COLO668 (cell line): ENCODE data around the gene AP3D1.
"Not testable (repeated sequence)": the region's sequence is repeated elsewhere in the genome, so short reads cannot be mapped to it uniquely, and the experiment has no call there.

ENCODE experiments used
- DNase-seq: peaks from one replicate; lab custom pipeline; 2025; ENCODE audit not compliant: unreplicated experiment; lab: John Stamatoyannopoulos, UW

The AP3D1 gene

DNA sequence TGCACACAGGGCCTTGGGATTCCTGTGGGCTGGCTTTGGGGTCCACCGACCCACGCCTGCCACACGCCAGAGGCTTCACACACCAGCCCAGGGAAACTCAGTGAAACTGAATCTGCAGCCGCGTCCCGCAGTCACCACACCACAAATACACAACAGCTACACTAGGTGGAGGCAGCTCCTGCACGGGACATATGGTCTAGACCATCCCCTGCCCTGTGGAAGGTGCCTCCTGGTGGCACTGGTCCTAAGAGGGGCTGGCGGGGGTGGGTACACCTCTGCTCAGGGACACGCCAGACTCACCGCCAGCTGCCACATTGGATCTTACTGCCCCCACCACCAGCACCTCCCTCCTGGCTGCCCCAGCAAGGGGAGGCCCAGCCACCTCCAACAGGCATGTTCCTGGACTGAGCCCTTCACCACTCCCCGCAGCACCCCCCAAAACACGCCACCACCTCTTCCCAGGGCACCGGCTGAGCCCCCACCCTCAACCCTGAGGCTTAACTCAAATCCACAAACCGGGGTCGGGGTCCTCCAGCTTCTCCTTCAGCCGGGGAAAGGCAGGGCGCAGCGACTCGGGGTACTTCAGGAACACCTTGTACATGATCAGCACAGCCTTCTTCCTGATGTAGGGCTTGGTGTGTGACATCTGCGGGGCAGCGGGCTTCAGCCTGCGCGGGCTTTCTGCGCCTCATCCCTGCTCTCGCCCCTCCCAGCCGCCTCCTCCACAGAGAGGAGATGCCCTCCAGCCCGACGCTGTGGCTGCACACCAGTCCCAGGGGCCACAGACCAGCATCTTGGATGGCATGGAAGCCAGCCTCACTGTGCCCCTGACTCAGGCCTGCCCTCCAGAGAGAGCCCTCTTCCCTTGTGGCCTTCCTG lies 21.2 kb downstream of the AP3D1 start:
- DNase-seq = no peak

DNA sequence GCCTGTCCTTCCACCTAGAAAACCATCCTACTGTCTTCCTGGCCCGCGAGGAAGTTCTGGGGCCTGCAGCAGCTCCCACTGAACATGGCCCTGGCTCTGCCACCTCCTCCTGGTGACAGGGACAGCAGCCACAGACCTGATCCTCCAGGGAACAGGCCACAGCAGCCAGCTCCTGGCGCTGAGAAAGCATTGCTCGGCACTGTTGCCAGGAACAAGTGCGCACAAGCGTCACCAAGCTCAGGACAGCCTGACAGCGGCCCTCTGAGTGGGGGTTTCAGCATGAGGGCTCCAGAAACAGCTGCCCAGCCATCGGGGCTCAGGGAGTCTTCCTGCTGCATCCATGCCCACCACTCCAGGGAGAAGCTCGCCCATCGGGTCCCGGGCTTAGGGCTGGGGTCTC lies 21.9 kb downstream of the AP3D1 start:
- no peak for DNase-seq

DNA sequence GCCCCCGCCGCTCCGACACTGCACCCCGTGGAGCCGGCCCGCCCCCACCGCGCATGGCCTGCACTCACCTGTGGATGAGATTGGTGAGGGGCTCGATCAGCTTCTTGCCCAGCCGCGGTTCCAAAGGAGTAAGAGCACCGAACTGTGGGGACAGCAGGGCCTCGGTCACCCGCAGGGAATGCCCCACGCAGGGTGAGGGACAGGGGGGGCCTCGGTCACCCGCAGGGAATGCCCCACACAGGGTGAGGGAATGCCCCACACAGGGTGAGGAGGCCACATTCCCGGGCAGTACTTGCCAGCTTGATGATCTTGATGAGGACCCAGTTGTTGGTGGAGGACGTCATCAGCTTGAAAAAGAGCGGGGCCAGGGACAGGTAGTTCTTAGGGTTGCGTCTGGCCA lies 22.3 kb downstream of the AP3D1 start:
- DNase-seq = no peak

DNA sequence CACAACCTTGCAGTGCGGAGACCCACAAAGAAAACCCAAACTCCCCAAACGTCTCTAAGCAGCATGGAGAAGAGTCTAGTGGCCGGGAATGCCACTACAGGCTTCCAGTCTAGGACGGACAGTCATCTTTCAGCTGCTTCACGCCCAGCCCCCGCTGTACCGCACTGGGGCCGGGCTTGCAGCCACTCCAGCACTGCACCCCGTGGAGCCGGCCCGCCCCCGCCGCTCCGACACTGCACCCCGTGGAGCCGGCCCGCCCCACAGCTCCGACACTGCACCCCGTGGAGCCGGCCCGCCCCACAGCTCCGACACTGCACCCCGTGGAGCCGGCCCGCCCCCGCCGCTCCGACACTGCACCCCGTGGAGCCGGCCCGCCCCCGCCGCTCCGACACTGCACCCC lies 23.1 kb downstream of the AP3D1 start:
- DNase-seq = not testable (repeated sequence)

DNA sequence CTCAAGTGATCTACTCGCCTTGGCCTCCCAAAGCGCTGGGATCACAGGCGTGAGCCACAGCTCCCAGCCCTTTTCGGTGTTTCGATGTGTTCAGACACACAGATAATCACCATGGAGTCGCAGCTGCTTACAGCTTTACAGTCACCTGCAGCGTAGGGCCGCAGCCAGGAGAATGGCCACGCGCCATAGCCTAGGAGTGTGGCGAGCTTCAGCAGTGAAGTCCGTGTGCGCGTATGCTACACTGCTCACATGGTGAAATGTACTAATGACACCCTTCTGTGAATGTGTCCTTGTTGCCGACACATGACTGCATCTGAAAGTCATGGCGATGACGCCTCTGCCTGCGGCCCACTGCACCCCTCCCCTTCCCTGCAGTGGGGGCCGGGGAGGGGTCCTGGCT lies 23.6 kb downstream of the AP3D1 start:
- DNase-seq = peak; percentile 10

DNA sequence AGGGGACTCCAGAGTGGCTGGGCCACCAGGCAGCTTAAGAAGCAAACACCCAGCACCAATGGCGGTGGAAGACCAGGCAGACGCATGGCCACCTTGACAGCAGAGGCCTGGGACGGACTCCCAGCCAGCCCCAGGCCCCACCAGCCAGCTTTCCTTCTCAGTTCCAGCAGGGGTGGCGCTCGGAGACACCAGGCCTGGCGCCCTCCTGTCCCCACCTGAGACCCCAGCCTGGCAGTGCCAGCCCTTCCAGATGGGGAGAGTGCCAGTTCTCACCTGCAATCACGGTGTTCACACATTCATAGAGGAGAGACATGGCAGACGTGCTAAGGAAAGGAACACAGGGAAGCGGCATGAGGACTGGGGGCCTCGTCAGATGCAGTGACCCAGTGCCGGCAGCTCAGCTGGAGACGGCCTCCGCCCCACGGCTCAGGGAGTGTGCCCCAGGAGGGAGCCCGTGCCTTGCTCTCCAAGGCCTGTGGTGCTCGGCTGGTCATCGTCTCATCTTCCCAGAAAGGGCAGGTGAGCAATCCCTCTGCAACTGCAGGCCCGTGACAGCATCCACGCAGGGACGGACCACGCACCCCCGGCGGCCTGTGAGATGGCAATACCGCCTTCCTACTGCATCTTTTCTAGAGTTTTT lies 24.4 kb downstream of the AP3D1 start:
- DNase-seq = no peak

DNA sequence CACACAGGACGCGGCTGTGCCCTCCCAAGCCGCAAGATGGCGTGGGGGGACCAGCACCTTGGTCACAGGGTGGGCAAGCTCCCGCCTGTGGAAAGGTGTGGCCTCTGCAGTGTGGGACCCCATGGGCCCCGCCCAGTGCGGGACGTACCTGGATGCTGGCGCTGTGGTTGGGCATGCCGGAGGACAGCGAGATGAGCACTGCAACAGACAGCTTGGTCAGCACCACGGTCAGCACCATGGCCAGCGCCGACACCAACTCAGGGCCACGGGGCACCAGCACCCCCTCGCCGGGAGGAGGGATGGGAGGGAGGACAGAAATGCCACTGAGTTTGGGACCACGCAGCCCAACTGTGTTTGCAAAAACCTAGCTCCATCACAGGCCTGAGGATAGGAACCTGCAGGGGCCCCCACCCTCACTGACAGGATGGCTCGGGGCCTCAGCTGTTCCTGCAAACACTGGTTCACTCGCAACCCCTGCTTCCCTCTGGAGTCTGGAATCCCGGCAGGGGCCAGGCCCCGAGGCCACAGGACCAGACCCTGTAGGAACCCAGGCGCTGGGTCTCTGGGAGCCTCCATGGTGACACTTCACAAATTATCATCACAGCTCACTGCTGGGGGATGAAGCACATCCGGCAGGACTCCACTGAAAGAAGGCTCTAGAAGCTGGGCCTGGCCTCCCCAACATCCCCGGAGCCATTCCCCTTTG lies 27.5 kb downstream of the AP3D1 start:
- no peak for DNase-seq

DNA sequence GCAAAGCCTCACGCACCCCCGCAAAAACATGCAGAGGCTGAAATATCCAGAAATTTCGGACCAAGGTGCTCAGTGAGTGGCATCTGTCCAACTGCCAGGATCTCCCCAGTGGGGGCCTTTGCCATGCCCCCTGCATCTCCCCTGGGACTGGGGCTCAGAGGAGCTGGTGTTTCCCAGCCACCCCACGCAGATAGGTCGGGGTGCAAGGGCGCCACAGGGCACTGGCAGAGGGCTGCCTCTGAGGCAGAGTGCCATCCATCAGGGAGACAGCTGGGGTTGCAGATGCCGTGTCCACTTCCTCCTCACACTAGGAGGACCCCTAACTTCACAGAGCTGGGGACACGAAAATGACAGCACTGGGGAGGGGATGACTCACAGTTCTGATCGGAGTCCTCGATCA lies 28.4 kb downstream of the AP3D1 start:
- DNase-seq = no peak

DNA sequence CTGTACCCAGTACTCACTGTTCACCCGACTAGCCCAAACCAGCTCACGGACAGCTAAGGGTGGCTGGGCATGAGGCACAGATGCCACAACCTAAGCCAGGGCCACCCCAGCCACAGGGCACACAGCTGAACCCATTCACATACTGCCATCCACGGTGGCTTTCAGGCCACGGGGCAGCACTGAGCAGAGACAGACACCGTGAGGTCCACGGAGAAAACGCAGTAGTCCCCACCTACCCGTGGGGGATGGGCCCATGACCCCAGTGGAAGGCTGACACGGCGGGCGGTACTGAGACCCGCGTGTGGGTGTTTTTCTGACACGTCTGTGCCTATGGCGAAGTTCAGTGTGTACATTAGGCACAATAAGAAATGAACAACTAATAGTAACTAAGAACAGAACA lies 29.1 kb downstream of the AP3D1 start:
- DNase-seq = no peak

DNA sequence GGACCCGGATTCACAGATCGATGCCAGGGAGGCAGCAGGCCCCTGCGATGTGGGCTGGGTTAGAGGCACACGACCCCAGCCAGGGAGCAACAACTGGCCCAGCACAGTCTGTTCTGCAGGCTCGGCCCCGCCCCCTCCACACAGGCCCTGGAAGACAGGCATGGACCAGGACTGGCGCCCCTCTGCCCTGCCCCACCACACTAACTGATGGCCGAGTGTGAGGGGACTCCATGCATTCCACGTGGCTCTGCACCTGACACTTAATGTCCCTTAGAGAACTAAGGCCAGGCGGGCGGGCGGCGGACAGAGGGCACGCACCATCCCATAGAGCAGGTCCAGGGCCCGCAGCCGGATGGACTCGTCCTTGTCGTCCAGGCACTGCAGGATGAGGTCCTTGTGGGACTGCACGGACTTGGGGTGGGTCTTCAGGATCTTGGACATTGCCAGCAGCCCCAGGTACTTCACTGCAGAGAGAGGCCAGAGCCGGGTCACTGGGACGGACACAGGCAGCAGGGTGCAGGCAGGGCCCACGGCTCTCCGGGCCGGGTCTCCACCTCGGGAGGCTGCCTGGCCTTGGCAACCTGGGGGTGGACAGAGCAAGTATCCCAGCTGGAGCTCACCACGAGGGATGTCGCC lies 29.8 kb downstream of the AP3D1 start:
- DNase-seq = no peak

DNA sequence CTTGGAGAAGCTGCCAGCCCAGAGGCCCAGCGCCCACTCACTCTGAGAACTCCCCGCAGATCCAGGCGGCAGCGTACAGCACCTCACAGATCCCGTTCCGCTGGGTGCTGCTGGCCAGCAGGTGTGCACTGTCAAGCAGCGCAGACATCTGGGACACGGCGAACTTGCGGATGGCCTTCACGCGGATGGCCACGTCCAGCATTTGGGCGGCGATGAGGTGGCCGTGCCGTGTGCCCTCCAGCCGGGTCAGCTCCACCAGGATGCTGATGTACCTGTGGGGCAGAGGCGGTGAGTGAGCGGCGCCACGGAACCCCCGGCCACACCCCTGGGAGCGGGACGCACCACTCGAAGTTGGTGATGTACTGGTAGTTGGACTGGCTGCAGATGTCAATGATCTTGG lies 30.5 kb downstream of the AP3D1 start:
- DNase-seq = no peak

DNA sequence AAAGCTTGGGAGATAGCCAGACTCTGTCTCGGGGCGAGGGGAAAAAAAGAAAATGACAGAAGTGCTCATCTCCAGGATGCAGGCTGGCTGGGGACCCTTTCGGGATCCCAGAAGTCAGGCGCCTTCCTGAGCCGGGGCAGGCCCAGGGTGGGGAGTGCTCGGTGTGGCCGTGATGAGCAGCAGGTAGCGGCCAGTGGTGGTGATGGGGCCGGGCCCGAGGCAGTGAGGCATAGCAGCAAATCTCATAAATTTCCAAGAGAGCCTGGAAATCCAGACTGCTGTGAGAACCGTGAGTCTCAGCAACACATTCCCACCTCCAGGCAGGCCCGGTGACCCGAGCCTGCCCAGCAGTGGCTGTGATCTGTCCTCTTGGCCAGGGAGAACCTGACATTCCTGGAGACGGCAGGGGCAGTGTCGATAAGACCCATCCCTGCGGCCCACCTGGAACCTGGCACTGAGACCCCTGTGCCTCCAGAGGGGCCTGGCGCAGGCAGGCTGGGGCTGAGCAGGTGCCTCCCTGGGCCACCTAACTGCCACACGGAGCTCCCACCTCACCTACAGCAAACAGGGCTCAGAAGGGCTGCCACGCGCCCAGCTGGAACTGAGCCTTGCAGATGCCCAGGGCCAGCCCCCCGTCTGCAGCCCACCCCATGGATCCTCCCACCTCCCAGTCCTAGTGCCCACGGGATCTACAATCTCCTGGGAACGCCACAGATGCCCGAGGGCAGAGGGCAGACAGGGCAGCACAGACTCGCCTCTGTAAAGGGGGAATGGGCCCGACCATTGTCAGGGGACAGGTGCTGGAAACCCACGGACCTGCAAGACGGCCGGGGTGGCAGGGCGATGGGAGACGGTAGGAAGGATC lies 31.2 kb downstream of the AP3D1 start:
- DNase-seq = no peak

DNA sequence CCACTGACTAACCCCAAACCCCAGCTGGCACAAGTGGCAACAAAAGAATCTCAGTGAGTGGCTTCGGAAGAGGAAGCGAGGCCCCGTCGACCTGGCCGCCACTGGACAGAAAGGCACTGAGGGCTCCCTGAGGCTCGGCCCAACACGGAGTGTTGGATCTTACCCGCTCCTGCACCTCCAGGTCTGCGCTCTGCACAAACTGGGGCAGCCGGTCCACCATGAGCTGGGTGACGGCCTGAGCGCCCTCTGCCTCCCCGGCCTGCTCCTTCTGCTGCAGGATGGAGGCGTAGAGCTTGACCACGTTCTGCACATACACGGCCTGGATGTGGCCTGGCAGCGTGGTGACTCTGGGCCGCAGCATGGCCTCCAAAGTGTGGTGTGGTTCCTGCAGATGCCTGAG lies 32.9 kb downstream of the AP3D1 start:
- DNase-seq = no peak

DNA sequence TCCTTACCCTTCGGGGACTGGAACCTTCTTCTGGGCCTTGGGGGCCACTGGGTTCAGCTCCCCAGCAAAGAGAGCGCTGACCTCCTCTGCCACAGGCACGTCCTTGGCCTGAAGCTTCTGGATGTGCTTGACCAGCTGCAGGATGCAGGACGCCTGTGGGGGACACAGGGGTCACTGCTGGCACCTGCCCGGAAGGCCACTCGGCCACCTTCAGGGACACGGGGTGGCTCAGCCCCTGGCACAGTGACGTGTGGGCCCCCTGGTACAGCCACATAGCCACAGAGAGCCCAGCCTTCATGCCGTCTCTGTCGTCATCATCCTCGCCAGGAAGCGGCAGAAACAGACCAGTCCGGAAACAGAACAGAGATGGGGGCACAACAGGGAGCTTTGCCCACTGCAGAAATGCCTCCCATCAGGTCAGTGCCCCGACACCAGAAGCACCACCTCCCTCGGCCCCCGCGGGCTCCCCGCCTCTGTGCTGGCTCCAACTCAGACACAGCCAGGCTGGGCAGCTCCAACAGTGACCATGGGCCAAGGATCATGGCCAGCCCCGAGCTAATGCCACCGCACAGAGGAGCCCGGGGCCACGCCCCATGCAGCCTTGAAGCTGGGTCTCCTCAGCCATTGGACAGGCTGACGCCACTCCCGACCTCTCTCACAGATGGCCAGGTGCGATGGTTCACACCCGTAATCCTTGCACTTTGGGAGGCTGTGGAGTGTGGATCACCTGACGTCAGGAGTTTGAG lies 34.0 kb downstream of the AP3D1 start:
- DNase-seq = no peak

DNA sequence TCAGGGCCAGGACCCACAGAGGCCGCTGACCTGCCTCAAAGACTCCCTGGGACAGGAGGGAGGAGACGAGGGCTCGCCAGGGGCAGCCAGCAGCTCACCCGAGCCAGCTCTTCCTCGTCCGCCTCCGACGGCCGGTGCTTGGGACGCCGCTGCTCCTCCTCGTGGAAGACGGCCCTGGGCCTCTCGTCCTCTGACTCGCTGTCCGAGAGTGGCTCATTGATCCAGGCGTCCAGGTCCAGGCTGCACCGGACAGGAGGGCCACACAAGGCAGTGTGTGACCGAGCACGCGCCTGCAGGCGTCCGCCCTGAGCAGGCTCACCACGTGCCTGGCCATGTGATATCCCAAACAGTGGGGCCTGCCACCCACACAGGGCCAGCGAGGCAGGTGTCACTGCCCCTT lies 34.9 kb downstream of the AP3D1 start:
- DNase-seq = no peak

DNA sequence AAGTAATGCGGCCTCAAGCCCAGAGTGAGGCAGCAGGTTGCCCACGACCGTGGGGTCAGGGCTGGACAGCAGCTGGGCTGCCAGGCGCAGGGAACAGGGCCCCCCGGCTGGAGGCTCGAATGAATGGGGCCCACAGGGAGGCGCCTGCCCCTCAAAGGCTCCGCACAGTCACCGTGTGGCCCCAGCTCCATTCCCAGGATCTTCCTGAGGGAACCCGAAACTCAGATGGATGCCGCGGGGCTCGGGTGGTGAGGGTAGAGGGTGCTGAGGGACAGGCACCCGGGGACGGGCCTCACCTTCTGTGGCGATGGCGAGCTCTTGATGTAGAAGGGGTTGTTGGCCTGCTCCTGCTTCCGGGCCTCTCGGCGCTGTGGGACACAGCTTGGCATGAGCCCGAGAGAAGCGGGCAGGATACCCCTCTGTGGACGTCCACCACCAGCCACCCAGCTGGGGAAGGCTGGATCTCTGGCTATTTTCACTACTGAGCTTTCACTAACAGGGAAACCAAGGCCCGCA lies 35.4 kb downstream of the AP3D1 start:
- no peak for DNase-seq

DNA sequence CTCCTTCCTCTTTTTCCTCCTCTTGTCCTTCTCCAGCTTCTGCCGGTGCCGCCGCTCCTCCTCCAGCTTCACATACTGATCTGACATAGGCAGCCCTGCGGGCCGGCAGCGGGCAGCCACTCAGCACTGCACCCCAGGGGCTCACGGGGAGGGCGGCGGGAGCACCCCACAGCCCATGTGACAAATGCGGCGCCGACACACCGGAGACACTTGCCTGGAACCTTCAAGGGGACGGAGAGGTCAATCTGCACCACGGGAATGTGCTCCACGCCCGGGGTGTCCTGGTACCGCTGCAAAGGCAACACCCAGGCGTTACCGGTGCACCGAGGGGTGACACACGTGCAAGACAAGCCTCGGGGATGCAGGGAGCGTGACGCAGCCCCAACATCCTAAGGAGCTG lies 36.0 kb downstream of the AP3D1 start:
- no peak for DNase-seq

DNA sequence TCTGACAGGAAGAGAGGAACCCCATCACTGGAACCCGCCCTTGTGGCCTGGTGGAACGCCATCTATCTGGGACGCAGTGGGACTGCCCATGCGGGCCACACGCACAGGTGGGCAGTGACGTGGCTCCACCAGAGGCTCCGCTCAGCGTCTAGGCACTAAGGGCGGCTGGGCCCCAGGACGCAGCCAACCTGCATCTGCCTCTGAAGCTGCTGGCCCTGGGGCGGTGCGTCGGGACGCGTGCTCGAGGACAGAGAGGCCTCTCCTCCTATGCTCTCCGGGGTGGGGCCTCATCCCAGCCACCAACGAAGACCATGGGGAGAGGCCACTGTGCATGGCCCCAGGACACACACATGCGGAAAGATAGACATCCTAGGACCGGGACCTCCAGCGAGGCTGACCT lies 36.5 kb downstream of the AP3D1 start:
- no peak for DNase-seq

DNA sequence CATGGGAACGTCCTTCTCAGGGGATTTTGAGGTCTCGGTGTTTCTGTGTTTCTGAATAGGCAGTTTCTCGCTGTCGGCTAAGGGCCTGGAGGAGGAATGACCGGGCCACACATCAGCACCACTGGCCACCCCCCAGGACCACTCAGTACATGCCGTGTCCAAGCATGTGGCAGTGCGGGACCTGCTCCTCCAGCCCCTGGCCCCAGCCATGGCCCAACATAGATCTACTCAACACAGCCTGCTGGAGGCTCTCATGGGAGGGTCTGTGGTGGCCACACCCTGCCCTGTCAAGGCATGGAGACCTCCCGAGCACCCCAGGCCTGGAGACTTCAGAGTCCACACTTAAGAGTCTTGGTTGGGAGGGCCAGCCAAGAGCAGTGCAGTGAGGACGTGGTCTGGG lies 37.1 kb downstream of the AP3D1 start:
- no peak for DNase-seq
